Liver (tissue), 9 donors: ENCODE results near the gene HCN1. TPM values are rescaled to one million over a fixed set of nuclear protein-coding genes. Genes with fewer than 3 reads are reported as not detected.

Source experiments
- DNase-seq: peaks from one replicate; pipeline ENCODE4 v3.0.0-alpha.2; 2017; ENCODE audit warnings: low spot score
- H3K27ac ChIP-seq, 2 donors: one replicate each; pipeline ENCODE4 v1.7.0; 2013; ENCODE audit warnings: inconsistent platforms in 2 of 2, low read length in 2 of 2, control low read depth in 1 of 2, low read depth in 1 of 2, mild to moderate bottlenecking in 1 of 2
- H3K27me3 ChIP-seq, 4 donors: one replicate each; pipeline versions ENCODE4 v1.6.1 to v1.7.0; 2013; ENCODE audit warnings: low read length in 3 of 4, inconsistent platforms in 1 of 4, mild to moderate bottlenecking in 1 of 4, moderate library complexity in 1 of 4; ENCODE audit not compliant: control insufficient read depth in 4 of 4, insufficient read depth in 4 of 4
- H3K36me3 ChIP-seq, 4 donors: one replicate each; pipeline versions ENCODE4 v1.6.1 to v1.7.0; 2013; ENCODE audit warnings: low read length in 3 of 4, mild to moderate bottlenecking in 3 of 4, low read depth in 1 of 4, moderate library complexity in 1 of 4; ENCODE audit not compliant: control insufficient read depth in 4 of 4, insufficient read depth in 3 of 4
- H3K4me1 ChIP-seq, 4 donors: one replicate each; pipeline versions ENCODE4 v1.6.1 to v1.7.0; 2013; ENCODE audit warnings: low read length in 3 of 4, mild to moderate bottlenecking in 3 of 4, moderate library complexity in 1 of 4; ENCODE audit not compliant: control insufficient read depth in 4 of 4, insufficient read depth in 4 of 4
- H3K4me3 ChIP-seq, 3 donors: one replicate each; pipeline versions ENCODE4 v1.6.1 to v1.7.0; 2013; ENCODE audit warnings: low read length in 3 of 3, control low read depth in 1 of 3, low read depth in 1 of 3, mild to moderate bottlenecking in 1 of 3
- H3K9ac ChIP-seq, 2 donors: one replicate each; pipeline ENCODE4 v1.7.0; 2013; ENCODE audit warnings: low read length in 2 of 2, mild to moderate bottlenecking in 2 of 2, moderate library complexity in 2 of 2, control low read depth in 1 of 2, low read depth in 1 of 2
- H3K9me3 ChIP-seq, 4 donors: one replicate each; pipeline versions ENCODE4 v1.6.1 to v1.7.0; 2013; ENCODE audit warnings: low read length in 3 of 4; ENCODE audit not compliant: control insufficient read depth in 4 of 4
- EGR1 ChIP-seq, 2 donors: IDR thresholded peaks; 2 replicates each; pipeline ENCODE4 v1.6.1; 2016 to 2018; ENCODE audit warnings: antibody characterized with exemption in 2 of 2, low read depth in 2 of 2
- FOXA1 ChIP-seq: IDR thresholded peaks from 2 replicates; pipeline ENCODE4 v1.6.1; 2016; ENCODE audit warnings: antibody characterized with exemption
- FOXA2 ChIP-seq: IDR thresholded peaks from 2 replicates; pipeline ENCODE4 v1.6.1; 2016; ENCODE audit warnings: antibody characterized with exemption
- HNF4G ChIP-seq: IDR thresholded peaks from 2 replicates; pipeline ENCODE4 v1.6.1; 2016; ENCODE audit warnings: antibody characterized with exemption
- JUND ChIP-seq, 2 donors: IDR thresholded peaks; 2 replicates each; pipeline ENCODE4 v1.6.1; 2016; ENCODE audit warnings: antibody characterized with exemption in 2 of 2
- RAD21 ChIP-seq, 2 donors: IDR thresholded peaks; 2 replicates each; pipeline ENCODE4 v1.6.1; 2016; ENCODE audit warnings: antibody characterized with exemption in 2 of 2, mild to moderate bottlenecking in 2 of 2
- RXRA ChIP-seq, 2 donors: IDR thresholded peaks; 2 replicates each; pipeline ENCODE4 v1.6.1; 2017 to 2018; ENCODE audit warnings: antibody characterized with exemption in 2 of 2, mild to moderate bottlenecking in 1 of 2
- SP1 ChIP-seq: IDR thresholded peaks from 2 replicates; pipeline ENCODE4 v1.6.1; 2018; ENCODE audit warnings: antibody characterized with exemption, mild to moderate bottlenecking
- TAF1 ChIP-seq: conservative IDR thresholded peaks from 2 replicates; pipeline ENCODE4 v1.6.1; 2016; ENCODE audit warnings: antibody characterized with exemption, mild to moderate bottlenecking
- YY1 ChIP-seq: IDR thresholded peaks from 2 replicates; pipeline ENCODE4 v1.6.1; 2016; ENCODE audit warnings: antibody characterized with exemption, mild to moderate bottlenecking
- WGBS: extraction: QIAGEN DNeasy Blood & Tissue Kit; methylation state at CpG from one replicate; pipeline ENCODE4 v1.1.7; 2013; 5-methylcytosine and 5-hydroxymethylcytosine counted together
- polyA plus RNA-seq, 2 donors: library from polyadenylated mRNA; stranded (reverse) in 1 of 2; unstranded in 1 of 2; fragments of 200-250 nt in 1 of 2; fragments of >200 nt in 1 of 2; fragmentation: Nextera tagmentation in 1 of 2; extraction: Ambion mirVana in 1 of 2; gene quantifications; one replicate each; pipeline versions ENCODE4 v1.2.1 to v1.2.3, GENCODE V29; 2013 to 2015
- total RNA-seq, 2 donors: library from RNA; depleted of rRNA; stranded (reverse); fragments of >200 nt; gene quantifications; one replicate each; pipeline ENCODE4 v1.2.3, GENCODE V29; 2014
- TF ChIP-seq, protein P1 (sequence below): IDR thresholded peaks from 2 replicates; pipeline ENCODE4 v1.6.1; 2016; ENCODE audit warnings: antibody characterized with exemption
- TF ChIP-seq, protein P2 (sequence below): IDR thresholded peaks from 2 replicates; pipeline ENCODE4 v1.6.1; 2016; ENCODE audit warnings: antibody characterized with exemption, mild to moderate bottlenecking
- TF ChIP-seq, protein P3 (sequence below): IDR thresholded peaks from 2 replicates; pipeline ENCODE4 v1.6.1; 2016; ENCODE audit warnings: antibody characterized with exemption
- TF ChIP-seq, protein P4 (sequence below): IDR thresholded peaks from 2 replicates; pipeline ENCODE4 v1.6.1; 2016; ENCODE audit warnings: antibody characterized with exemption
- TF ChIP-seq, protein P5 (sequence below): fragments of 150-350 bp; IDR thresholded peaks from 2 replicates; pipeline ENCODE4 v1.5.1; 2017; ENCODE audit warnings: improper control_type of control experiment, low read depth, low read length; ENCODE audit not compliant: missing input control
- donor health status: healthy.
- donor health status: healthy.
- donor health status: healthy.
- donor health status: healthy.
- donor health status: healthy.

HCN1 gene
- total and polyA plus RNA-seq, 4 donors = under 0.01 TPM; not detected in 3

DNA sequence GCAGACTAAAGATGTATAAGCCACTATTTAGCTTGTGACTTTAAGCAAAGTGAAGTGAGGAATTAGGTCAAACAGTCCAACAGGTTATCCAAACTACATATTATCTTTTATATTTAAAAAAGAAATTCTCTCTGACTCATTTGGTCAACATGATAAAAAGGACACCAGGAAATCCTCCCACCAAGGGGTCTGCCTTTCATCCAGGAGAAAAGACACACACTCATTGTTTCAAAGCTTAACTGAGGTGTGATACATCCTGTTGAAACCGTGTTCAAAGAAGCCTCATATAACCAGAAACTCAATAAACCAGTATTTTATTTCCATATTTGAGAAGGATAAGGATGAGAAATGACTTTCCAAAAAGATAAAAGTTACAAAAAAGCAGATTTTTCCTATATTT is 417.1 kb downstream of the HCN1 start:
- H3K4me3 ChIP-seq = no peak overlapping the region
- 43% methylated on average over 1 of the region's 1 CpG for WGBS

DNA sequence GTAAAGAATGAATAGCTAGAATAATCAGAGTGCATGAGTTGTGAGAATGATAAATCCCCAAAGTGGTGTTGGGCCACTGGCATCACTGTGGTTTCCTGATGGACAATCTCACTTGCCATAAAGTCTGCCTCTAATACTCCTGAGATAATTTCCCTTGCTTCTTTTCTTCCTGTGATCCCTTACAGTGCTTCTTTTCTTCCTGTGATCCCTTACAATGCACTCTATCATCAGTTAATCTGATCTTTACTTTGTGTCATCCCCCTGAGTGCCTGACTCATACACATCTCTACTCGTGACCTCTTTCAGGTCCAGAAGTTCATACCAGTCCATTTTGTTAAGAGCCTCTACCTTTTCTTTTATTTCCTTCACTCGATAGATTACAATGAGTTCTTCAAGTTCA is 418.3 kb downstream of the HCN1 start:
- no peak overlapping the region for H3K9ac ChIP-seq
- 79% methylated on average over 2 of the region's 2 CpGs for WGBS
- H3K27ac ChIP-seq = no peak overlapping the region
- no peaks in the 10 kb centered on the region for H3K27me3 ChIP-seq
- DNase-seq = no peak
- no peaks in the 10 kb centered on the region for H3K36me3 ChIP-seq
- TF ChIP-seq, protein P1, sequence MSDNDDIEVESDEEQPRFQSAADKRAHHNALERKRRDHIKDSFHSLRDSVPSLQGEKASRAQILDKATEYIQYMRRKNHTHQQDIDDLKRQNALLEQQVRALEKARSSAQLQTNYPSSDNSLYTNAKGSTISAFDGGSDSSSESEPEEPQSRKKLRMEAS = no peak
- TF ChIP-seq, protein P2, sequence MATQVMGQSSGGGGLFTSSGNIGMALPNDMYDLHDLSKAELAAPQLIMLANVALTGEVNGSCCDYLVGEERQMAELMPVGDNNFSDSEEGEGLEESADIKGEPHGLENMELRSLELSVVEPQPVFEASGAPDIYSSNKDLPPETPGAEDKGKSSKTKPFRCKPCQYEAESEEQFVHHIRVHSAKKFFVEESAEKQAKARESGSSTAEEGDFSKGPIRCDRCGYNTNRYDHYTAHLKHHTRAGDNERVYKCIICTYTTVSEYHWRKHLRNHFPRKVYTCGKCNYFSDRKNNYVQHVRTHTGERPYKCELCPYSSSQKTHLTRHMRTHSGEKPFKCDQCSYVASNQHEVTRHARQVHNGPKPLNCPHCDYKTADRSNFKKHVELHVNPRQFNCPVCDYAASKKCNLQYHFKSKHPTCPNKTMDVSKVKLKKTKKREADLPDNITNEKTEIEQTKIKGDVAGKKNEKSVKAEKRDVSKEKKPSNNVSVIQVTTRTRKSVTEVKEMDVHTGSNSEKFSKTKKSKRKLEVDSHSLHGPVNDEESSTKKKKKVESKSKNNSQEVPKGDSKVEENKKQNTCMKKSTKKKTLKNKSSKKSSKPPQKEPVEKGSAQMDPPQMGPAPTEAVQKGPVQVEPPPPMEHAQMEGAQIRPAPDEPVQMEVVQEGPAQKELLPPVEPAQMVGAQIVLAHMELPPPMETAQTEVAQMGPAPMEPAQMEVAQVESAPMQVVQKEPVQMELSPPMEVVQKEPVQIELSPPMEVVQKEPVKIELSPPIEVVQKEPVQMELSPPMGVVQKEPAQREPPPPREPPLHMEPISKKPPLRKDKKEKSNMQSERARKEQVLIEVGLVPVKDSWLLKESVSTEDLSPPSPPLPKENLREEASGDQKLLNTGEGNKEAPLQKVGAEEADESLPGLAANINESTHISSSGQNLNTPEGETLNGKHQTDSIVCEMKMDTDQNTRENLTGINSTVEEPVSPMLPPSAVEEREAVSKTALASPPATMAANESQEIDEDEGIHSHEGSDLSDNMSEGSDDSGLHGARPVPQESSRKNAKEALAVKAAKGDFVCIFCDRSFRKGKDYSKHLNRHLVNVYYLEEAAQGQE = no peak
- TF ChIP-seq TAF1 = no peak
- TF ChIP-seq RAD21 (IDR thresholded peaks at IDR 0.05) = no peak
- TF ChIP-seq RXRA (IDR thresholded peaks at IDR 0.05) = no peak
- no peak for TF ChIP-seq HNF4G
- no peak for TF ChIP-seq FOXA2
- TF ChIP-seq, protein P3, sequence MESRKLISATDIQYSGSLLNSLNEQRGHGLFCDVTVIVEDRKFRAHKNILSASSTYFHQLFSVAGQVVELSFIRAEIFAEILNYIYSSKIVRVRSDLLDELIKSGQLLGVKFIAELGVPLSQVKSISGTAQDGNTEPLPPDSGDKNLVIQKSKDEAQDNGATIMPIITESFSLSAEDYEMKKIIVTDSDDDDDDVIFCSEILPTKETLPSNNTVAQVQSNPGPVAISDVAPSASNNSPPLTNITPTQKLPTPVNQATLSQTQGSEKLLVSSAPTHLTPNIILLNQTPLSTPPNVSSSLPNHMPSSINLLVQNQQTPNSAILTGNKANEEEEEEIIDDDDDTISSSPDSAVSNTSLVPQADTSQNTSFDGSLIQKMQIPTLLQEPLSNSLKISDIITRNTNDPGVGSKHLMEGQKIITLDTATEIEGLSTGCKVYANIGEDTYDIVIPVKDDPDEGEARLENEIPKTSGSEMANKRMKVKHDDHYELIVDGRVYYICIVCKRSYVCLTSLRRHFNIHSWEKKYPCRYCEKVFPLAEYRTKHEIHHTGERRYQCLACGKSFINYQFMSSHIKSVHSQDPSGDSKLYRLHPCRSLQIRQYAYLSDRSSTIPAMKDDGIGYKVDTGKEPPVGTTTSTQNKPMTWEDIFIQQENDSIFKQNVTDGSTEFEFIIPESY = no peak
- TF ChIP-seq, protein P4, sequence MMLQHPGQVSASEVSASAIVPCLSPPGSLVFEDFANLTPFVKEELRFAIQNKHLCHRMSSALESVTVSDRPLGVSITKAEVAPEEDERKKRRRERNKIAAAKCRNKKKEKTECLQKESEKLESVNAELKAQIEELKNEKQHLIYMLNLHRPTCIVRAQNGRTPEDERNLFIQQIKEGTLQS = no peak
- TF ChIP-seq FOXA1 = no peak
- TF ChIP-seq EGR1 (IDR thresholded peaks at IDR 0.05; ENCODE audit: low read depth in 2 of 2) = no peak
- TF ChIP-seq, protein P5, sequence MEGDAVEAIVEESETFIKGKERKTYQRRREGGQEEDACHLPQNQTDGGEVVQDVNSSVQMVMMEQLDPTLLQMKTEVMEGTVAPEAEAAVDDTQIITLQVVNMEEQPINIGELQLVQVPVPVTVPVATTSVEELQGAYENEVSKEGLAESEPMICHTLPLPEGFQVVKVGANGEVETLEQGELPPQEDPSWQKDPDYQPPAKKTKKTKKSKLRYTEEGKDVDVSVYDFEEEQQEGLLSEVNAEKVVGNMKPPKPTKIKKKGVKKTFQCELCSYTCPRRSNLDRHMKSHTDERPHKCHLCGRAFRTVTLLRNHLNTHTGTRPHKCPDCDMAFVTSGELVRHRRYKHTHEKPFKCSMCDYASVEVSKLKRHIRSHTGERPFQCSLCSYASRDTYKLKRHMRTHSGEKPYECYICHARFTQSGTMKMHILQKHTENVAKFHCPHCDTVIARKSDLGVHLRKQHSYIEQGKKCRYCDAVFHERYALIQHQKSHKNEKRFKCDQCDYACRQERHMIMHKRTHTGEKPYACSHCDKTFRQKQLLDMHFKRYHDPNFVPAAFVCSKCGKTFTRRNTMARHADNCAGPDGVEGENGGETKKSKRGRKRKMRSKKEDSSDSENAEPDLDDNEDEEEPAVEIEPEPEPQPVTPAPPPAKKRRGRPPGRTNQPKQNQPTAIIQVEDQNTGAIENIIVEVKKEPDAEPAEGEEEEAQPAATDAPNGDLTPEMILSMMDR = no peak
- TF ChIP-seq JUND (IDR thresholded peaks at IDR 0.05) = no peak
- no peak for TF ChIP-seq SP1
- TF ChIP-seq YY1 = no peak
- H3K4me3 ChIP-seq = no peak overlapping the region
- H3K9me3 ChIP-seq = no peaks in the 10 kb centered on the region
- H3K4me1 ChIP-seq = peaks cover 0 to 9% (median 4%) of the 10 kb centered on the region in 4 donors

More for the DNA sequence above, 417.1 kb downstream of the HCN1 start:
- Histone ChIP-seq H3K36me3 (no peaks in the 10 kb centered on the region), H3K9me3 (no peaks in the 10 kb centered on the region), H3K4me1 (peaks cover 0 to under 1% (median 0%) of the 10 kb centered on the region in 4 donors), H3K9ac (no peak overlapping the region), H3K27ac (no peak overlapping the region), H3K27me3 (no peaks in the 10 kb centered on the region)
- DNase-seq = no peak
- no peak for TF ChIP-seq SP1
- TF ChIP-seq RXRA (IDR thresholded peaks at IDR 0.05) = no peak
- TF ChIP-seq EGR1 (IDR thresholded peaks at IDR 0.05; ENCODE audit: low read depth in 2 of 2) = no peak
- no peak for TF ChIP-seq HNF4G
- no peak for TF ChIP-seq YY1
- TF ChIP-seq, protein P5 = no peak
- no peak for TF ChIP-seq RAD21 (IDR thresholded peaks at IDR 0.05)
- TF ChIP-seq, protein P1 = no peak
